Stimulated activated CD4-positive, alpha-beta T cell treated with anti-CD3 and anti-CD28 coated beads, Interleukin-1b, Interleukin-23, amount 100 ng/mL, for 24 hours (primary cell): ENCODE data around the gene IL1F10.

ENCODE experiments used
- DNase-seq, 4 experiments: peaks; one replicate each; pipeline ENCODE4 v3.0.0-alpha.2; 2020; ENCODE audit warnings: low read depth in 4 of 4, low spot score in 1 of 4

Gene IL1F10

DNA sequence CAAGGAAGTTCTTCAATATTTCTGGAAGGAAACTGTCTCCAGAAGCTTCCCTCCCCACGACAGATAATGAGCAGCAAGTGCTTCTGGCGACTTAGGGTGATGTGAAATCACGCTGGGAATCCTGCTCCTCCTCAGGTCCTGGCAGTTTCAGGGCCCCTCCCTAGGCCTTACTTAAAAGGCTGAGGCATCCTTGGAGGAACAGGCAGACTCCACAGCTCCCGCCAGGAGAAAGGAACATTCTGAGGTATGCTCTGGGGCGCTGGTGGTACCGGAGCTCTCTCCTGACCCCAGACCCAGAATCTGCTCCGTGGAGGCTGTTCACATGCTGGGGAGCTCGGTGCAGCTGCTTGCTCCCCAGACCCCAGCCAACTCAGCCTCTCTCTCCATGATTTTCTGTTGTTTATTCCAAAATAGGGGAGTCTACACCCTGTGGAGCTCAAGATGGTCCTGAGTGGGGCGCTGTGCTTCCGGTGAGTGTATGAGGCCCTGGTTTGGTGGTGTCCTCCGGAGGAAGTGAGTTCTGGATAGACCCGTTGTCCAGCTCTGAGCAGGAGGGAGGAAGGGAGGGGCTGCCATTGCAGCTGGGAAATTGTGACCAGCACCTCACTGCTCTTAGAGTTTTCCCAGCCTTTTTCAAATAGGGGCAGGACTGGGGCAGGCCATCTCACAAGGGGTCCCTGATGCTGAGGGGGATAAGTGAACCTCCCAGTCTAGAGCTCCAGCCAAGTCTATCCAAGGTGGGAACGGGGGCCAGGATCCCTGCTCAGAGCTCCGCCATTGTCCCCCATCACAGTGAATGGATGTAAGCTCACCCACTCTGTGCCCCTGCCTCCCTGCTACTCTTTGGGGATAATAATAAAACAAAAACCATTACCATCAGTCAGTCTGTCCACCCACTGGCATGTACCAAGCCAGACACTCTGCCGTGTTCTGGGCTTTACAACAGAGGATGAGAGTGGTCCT is 8.5 kb upstream of the IL1F10 start, which contains the start of gene IL36RN:
Gene IL36RN (plus strand): TSS at position 201 of the 963 bp plus-strand sequence. CDS start 241 bp downstream, at position 442.
- DNase-seq: no peak

DNA sequence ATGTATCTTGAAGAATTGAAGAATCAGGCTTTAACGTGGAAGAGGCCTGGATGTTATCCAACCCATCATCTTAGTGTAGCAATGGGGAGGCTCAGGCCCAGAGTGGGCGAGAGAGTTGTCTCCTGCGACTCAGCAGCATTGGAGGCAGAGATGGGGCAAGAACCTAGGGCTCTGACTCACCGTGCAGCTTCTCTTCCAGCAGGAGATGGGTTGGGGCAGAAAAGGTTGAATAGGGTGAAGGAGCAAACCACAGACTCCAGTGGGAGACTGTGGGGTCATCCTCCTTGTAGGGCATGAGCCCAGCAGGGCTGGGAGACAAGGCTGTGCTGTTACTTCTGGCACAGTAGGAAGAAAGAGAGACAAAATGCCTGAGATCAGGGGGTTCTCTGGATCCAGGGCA is 7.4 kb upstream of the IL1F10 start:
- DNase-seq: no peak

DNA sequence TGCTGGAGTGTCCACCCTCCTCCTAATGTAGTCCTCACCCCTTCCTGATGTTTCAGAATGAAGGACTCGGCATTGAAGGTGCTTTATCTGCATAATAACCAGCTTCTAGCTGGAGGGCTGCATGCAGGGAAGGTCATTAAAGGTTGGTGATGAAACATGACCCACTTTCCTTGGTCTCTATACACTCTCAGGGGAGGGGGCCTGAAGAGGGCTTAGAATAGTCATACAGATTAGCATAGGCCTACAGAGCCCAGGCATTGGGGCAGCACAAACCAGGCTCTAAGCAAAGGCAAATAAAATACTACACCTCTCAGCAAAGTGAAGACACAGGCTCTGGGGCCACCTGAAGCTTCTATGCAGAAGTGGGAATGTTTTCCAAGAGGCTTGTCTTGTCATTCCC is 7.0 kb upstream of the IL1F10 start:
- DNase-seq: no peak

DNA sequence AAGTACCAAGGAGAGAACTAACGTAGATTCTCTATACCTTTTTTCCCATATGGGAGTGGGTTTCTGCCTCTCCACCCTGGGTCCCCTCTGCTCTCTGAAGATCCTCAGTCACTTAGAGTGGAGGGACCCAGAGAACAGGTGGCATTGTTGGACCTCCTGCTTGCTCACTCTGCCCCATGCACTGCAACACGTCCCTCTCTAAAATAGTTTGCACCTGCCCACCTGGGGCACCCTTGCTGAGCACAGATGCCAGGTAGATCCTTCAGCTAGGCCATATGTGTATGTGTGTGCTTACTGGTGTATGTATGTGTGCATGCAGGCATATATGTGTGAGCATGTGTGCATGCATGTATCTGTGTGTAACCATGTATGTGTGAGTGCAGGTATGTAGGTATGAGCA is 6.5 kb upstream of the IL1F10 start:
- no peak for DNase-seq

DNA sequence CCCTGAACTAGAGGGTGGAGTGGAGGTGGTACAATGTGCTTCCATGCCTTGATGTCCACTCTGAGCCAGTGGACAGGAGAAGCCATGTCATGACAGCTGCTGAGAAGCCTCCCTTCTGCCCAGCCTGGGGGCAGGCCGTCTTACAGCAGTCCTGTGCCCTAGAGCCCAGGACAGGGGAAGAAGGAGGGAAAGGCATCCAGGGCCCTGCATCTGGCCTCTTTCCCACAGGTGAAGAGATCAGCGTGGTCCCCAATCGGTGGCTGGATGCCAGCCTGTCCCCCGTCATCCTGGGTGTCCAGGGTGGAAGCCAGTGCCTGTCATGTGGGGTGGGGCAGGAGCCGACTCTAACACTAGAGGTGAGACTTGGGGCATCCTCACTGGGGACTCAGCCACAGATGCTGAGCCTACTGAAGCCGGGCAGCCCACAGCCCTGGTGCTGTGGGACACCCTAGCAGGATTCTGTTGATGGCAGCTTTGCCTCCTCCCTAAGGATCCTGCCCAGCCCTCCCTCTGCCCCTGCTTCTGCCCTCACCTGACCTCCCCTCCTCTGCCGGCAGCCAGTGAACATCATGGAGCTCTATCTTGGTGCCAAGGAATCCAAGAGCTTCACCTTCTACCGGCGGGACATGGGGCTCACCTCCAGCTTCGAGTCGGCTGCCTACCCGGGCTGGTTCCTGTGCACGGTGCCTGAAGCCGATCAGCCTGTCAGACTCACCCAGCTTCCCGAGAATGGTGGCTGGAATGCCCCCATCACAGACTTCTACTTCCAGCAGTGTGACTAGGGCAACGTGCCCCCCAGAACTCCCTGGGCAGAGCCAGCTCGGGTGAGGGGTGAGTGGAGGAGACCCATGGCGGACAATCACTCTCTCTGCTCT is 5.6 kb upstream of the IL1F10 start:
- no peak for DNase-seq

DNA sequence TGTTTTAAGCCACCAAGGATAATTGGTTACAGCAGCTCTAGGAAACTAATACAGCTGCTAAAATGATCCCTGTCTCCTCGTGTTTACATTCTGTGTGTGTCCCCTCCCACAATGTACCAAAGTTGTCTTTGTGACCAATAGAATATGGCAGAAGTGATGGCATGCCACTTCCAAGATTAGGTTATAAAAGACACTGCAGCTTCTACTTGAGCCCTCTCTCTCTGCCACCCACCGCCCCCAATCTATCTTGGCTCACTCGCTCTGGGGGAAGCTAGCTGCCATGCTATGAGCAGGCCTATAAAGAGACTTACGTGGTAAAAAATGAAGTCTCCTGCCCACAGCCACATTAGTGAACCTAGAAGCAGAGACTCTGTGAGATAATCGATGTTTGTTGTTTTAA is 3.5 kb upstream of the IL1F10 start:
- DNase-seq: no peak

DNA sequence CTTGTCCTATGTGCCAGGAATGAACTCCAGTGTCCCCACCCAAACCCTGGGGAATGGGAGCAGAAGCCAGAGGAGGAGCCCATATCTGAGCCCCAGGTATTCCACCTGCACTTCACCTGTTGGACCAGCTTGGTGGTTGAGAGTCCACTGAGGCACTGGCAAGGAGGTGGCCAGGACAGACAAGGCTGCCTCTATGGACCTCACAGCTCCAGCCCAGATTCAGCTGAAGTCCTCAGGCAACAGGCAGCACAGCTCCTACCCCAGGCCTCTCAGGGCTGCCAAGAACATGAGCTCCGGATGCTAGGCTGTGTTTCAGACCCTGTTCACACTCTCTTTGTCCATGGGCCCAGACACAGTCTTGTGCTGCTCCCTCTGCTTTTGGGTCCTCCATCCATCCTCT is 2.9 kb upstream of the IL1F10 start:
- DNase-seq: no peak

DNA sequence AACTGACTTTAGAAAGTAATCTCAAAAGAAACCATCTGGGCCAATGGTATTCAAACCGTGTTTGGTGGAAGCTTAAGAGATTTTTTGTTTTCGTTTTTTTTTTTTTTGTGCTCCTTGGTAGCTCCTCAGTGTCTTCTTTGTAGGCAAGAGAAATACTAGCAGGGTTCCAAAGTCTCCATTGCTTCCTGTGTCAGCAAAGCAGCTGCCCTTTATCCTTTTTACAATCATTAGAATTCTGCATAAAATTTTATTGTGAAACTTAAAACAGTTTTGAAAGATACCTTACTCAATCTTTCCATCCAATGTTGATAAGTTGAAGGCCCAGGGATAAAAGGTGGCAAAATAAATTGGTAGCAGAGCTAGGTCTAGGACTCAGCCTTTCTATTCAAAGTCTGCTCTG is 479 bp downstream of the IL1F10 start:
- DNase-seq: no peak

DNA sequence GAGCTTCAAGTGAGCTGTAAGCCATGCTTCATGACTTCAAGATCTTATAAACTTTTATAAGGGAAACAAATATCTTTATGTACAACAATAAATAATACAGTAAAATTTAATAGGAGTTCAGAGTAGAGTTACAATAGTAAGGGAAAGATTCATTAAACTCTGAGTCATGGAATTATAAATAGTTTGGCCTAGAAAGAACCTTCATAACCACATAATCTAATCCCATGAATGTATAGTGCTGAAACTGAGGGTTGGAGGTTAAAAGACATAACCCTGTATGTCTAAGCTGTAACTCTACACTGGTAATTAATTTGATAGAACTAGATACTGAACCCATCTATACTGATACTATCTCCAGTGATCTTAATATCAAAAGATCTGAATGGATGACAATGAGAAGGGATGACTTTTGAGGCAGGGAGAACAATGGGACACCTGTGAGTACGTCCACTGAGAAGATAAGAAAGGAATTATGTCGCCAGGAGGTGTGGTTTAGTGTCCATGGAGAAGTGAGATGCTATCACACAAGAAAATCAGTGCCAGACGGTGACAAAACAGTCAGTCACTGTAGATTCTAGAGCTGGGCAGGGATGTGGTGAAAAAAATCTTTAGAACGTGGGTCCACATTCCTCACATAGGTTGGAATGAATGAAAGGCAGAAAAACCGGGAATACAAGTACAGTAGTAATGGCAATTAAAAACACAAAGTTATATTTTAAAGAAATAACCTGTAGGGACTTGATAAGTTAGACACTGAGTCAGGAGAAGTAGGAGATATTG is 1.1 kb downstream of the IL1F10 start:
- DNase-seq: no peak

DNA sequence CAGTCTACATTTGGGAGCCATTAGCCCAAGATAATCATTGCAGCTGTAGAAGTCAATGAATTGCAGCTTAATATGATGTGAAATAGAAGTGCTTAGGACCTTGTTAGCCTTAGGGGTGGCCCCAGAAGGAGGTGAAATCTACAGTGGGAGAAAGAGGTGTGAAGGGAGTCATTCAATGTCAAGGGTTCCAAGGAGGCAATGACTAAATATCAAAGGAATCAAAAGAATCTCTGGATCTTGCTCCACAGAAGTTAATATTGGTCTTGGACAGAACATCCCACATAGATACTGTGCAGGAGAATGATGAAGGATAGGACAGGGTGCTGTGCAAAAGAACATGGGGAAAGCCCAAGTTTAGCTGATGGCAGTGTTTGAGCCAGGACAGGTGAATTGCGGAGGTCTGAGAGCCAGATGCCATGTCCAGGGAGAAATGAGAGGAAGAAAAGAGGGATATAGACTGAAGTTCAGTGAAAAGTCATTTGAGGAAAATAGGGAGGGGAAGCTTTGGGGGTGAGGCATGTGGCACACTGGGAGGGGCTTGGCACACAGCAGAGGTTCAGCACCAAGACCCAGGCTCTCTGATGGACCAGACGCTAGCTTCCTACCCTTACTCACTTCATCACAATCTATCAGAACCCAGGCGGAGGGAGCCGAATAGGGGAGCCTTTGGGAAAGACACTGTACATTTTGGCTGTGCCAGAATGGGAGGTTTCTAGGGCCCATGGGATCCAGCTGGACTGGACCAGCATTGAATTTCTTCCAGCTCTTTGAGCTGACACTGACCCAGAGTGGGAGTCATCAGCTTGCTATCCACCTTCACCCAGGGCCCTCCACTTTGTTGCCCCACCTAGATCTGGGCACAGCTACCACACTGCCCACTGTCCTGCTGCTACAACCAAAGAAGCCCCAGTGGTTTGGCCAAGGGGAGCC is 2.2 kb downstream of the IL1F10 start:
- DNase-seq: no peak

DNA sequence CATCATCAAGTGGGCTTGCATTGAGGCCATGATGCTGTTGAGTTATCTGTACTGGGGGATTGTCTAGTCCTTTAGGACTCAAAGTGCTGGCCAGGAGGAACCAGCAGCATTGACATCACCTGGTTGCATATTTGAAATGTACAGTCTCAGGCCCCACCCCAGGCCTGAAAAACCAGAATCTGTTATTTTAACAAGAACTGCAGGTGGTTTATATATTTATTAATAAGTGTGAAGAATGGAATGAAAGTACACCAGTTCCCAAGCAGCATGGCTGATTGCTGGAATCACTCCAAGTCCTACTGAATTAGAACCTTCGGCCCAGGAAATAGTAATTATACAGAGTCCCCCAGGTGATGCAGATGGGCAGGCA is 2.8 kb downstream of the IL1F10 start:
- no peak for DNase-seq

DNA sequence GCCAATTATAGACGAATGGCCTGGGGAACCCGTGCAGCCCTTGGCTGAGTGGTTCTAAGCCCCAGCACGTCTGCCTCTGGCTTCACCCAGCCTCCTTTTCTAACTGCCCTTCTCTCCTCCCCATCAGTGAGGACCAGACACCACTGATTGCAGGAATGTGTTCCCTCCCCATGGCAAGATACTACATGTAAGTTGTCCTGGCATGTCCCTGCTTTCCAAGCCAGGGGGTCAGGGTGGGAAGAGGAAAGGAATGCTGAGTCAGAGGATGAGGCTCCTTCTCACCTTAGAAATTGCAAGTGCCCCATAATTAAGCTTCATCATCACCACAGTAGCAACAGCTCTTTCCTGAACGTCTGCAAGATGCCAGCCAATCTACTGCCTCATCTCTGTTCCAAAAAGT is 4.8 kb downstream of the IL1F10 start:
- DNase-seq: no peak

DNA sequence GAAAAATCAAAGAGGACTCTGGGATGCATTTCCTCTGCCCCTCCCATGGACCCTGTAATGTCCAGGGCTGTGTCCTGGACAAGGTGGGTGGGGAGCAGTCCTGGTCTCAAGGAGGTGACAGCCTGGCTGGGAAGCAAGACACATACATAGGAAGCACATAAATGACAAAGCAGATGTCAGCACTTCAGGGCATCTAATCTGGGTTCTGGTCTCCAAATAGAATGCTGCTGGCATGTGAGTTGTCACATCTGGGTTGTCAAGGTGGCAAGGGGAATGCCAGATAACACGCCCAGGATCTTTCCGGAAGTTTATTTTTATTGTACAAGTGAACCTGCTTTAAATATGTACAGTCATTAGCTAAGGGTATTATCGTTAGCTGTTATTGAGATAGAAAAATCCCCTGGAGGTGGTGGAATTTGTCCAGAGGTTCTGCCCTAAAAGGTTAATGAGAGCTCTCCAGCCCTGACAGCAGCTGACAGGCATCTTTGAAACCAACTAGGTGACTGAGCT is 5.6 kb downstream of the IL1F10 start:
- no peak for DNase-seq

DNA sequence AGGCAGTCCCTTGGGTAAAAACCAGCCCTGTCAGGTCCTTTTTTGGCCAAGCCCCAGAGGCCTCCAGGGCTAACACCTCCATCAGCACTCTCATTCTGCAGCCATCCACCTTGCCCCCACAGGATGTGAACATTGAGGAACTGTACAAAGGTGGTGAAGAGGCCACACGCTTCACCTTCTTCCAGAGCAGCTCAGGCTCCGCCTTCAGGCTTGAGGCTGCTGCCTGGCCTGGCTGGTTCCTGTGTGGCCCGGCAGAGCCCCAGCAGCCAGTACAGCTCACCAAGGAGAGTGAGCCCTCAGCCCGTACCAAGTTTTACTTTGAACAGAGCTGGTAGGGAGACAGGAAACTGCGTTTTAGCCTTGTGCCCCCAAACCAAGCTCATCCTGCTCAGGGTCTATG is 7.3 kb downstream of the IL1F10 start:
- DNase-seq: no peak

DNA sequence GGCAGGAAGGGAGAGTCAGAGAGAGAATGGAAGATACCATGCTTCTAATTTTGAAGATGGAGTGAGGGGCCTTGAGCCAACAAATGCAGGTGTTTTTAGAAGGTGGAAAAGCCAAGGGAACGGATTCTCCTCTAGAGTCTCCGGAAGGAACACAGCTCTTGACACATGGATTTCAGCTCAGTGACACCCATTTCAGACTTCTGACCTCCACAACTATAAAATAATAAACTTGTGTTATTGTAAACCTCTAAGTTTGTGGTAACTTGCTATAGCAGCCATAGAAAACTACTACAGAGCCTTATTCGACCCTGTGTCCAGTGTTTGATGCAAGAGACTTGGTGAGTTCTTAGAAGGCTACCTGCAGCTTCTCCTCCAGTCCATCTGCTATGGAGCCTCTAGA is 7.8 kb downstream of the IL1F10 start:
- no peak for DNase-seq

DNA sequence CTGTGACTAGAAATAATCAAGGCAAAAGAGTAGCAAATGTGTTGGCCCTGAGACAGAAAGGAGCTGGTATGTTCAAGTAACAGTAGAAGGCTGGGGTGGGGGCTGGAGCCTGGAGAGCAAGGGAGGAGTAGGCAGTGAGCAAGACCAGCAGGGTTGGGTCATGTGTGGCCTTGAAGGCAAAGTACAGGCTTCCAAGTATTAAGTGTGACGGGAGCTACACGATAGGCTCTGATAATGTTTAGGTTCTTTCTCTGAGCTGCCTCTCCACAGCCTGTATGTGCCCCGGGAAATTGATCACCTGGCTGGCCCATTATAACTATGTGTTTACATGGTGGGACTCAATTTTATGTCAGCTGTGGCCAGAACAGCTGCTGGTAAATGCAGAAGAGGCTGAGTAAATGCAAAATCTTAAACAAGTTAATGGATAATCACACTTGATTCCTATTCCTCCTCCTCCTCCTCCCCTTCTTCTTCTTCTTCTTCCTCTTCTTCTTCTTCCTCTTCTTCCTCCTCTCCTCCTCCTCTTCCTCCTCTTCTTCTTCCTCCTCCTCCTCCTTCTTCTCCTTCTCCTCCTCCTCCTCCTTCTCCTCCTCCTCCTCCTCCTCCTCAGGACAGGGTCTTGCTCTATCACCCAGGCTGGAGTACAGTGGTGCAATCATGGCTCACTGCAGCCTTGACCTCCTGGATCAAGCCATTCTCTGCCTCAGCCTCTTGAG is 9.3 kb downstream of the IL1F10 start:
- no peak for DNase-seq

DNA sequence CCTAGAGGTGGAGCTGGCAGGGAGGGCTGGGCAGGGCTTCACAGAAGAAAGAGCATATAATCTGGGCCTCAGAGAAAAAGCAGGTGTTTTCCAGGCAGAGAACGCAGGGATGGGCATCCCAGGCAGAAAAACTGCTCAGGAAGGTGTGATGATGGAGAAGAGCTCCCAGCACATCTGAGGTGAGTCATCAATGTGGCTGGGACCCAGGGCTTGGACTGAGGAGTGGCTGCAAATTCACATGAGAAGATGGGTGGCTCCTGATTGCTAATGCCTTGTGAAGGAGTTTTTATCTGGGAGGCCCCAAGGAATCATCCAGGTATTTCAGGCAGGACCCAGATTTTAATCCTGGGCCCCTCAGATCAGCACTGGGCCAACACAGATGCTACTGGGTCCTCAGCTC is 10.2 kb downstream of the IL1F10 start:
- no peak for DNase-seq

DNA sequence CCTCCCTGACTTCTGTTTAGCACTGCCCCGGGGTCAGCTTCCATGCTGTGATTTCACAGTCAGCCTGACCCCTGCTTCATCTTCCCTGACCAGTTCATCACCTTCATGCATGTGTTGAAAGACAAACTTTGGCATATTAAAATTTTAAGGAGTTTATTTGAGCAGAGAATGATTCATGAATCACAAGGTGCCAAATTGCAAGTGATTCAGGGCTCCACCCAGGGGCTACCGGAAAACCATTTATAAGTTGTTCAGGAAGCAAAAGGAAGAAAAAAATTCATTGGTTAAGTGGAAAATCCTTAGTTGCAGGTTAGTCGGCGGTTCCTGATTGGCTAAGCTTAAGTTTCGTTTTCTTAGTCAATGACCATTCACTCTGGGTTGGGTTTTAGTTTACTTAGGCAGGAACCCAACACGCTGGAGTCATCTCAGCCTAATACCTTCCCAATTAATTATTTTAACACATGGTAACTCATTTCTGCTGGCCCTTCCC is 10.6 kb downstream of the IL1F10 start:
- DNase-seq: no peak

DNA sequence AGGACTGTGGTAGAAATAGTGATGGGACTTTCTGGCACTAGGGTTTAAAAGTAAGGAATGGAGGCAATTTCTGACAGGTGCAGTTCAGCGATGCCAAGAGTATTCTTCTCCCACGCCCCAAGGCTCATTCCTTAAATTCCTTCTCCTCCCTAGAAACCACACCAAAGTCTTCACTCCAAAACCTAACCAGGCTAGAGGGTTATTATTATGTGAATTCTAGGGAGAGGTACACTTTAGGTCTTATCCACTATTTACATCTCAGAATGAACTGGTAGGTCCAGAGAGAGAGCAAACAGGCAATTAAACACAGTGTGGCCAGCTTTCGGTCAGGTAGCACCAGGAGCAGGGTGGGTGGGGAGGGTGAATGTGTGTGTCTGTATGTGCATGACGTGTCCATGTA is 11.4 kb downstream of the IL1F10 start:
- DNase-seq: no peak
